GM18520 (cell line): ENCODE results near the gene MYL10.

ENCODE experiments used
- ATAC-seq: cut with Tn5 transposase; IDR thresholded peaks from one replicate; pipeline ENCODE4 v1.9.1; 2021; ENCODE audit not compliant: unreplicated experiment

Gene MYL10

GRCh38 chr7:101598986-101599771 lies 29.9 kb downstream of the MYL10 start:
- no peak for ATAC-seq

- ATAC-seq: no peak
Measured at GRCh38 chr7:101598422-101598985, 30.6 kb downstream of the MYL10 start.

- ATAC-seq: no peak
Measured at GRCh38 chr7:101597941-101598340, 31.2 kb downstream of the MYL10 start.

- no peak for ATAC-seq
Measured at GRCh38 chr7:101596898-101597297, 32.2 kb downstream of the MYL10 start.

GRCh38 chr7:101595766-101596537 lies 33.1 kb downstream of the MYL10 start:
- ATAC-seq: no peak

GRCh38 chr7:101595246-101595645 lies 33.9 kb downstream of the MYL10 start:
- no peak for ATAC-seq

GRCh38 chr7:101594790-101595189 lies 34.3 kb downstream of the MYL10 start:
- no peak for ATAC-seq

GRCh38 chr7:101593556-101593955 lies 35.5 kb downstream of the MYL10 start:
- no peak for ATAC-seq

- no peak for ATAC-seq
Measured at GRCh38 chr7:101591504-101591903, 37.6 kb downstream of the MYL10 start.

GRCh38 chr7:101590663-101591435 lies 38.2 kb downstream of the MYL10 start:
- ATAC-seq: no peak

GRCh38 chr7:101589976-101590662 lies 39.0 kb downstream of the MYL10 start:
- no peak for ATAC-seq

GRCh38 chr7:101589052-101589451 lies 40.0 kb downstream of the MYL10 start:
- no peak for ATAC-seq

GRCh38 chr7:101588131-101588935 lies 40.8 kb downstream of the MYL10 start:
- no peak for ATAC-seq

GRCh38 chr7:101586906-101587677 lies 42.0 kb downstream of the MYL10 start:
- no peak for ATAC-seq

GRCh38 chr7:101586078-101586905 lies 42.8 kb downstream of the MYL10 start:
- ATAC-seq: no peak

GRCh38 chr7:101582971-101583370 lies 46.1 kb downstream of the MYL10 start:
- no peak for ATAC-seq

GRCh38 chr7:101581891-101582290 lies 47.2 kb downstream of the MYL10 start:
- ATAC-seq: no peak

GRCh38 chr7:101580596-101580995 lies 48.5 kb downstream of the MYL10 start:
- ATAC-seq: no peak
